ENCODE data around the gene KYNU. TPM values are rescaled to one million over a fixed set of nuclear protein-coding genes. Genes with fewer than 3 reads are reported as not detected.

The KYNU gene
- total RNA-seq = 1 to 10 TPM in 1 of 5 donors, under 1 TPM in 3, not detected in 1; 0.30 to 1.8 (median 0.77) TPM
- total RNA-seq (2013) = 1.1 TPM
- total RNA-seq = 0.06 to 50.6 (median 0.59) reads per million in 29 experiments

GRCh38 chr2:142877216-142877838, at the start of gene KYNU:
Gene KYNU, plus strand, starts transcription at chr2:142877664. Its CDS starts 7,704 bp downstream, at chr2:142885368.
- Mint-ChIP-seq H3K4me1 (no peaks in the 10 kb centered on the region), H3K9me3 (peaks cover 0 to 5% (median 0%) of the 10 kb centered on the region in 3 donors), H3K36me3 (no peaks in the 10 kb centered on the region), H3K27ac (no peak within 1 kb of the TSS), H3K4me3 (no peak within 1 kb of the TSS), H3K27me3 (peaks cover 0 to 6% of the 10 kb centered on the region in 2 donors)
- Histone ChIP-seq H3K36me3 (ENCODE audit: control insufficient read depth in 2 of 2, extremely low read depth in 1 of 2, insufficient read depth in 1 of 2, low read length in 1 of 2) (no peaks in the 10 kb centered on the region), H3K9me3 (no peaks in the 10 kb centered on the region), H3K27me3 (replicated peaks in 1 of 2; ENCODE audit: control insufficient read depth in 2 of 2, extremely low read depth in 1 of 2, insufficient read depth in 2 of 2, low read length in 1 of 2) (no peaks in the 10 kb centered on the region), H3K4me1 (ENCODE audit: control insufficient read depth in 1 of 2, extremely low read depth in 1 of 2, insufficient read depth in 2 of 2, low read length in 2 of 2) (no peaks in the 10 kb centered on the region), H3K27ac (ENCODE audit: low read length) (no peak within 1 kb of the TSS), H3K4me3 (ENCODE audit: control insufficient read depth in 1 of 2, extremely low read depth in 1 of 2, low read length in 1 of 2) (no peak within 1 kb of the TSS)
- peak in 1 of 35 experiments; percentile 4 for DNase-seq
- ChIA-PET POLR2A (no interaction called here), CTCF (interaction anchor here in 1 of 2 donors (0.5 kb wide), 1 partner anchor 464 kb away, joined by 3 read pairs; no protein-coding TSS in a partner anchor)
- no CpG with 5 or more reads among the region's 2 CpGs for WGBS (ENCODE audit: insufficient coverage)
- no peak for ATAC-seq (replicated peaks in 1 of 4)

- H3K4me3 Mint-ChIP-seq = no peak overlapping the region
- H3K27ac ChIP-seq (ENCODE audit: low read length) = no peak overlapping the region
- no peaks in the 10 kb centered on the region for H3K36me3 ChIP-seq (ENCODE audit: control insufficient read depth in 2 of 2, extremely low read depth in 1 of 2, insufficient read depth in 1 of 2, low read length in 1 of 2)
- no peak for DNase-seq
- CTCF ChIA-PET = no interaction called here
- no peaks in the 10 kb centered on the region for H3K27me3 ChIP-seq (replicated peaks in 1 of 2; ENCODE audit: control insufficient read depth in 2 of 2, extremely low read depth in 1 of 2, insufficient read depth in 2 of 2, low read length in 1 of 2)
- no peaks in the 10 kb centered on the region for H3K27me3 Mint-ChIP-seq
- H3K4me1 Mint-ChIP-seq = no peaks in the 10 kb centered on the region
- no peak for ATAC-seq (replicated peaks in 1 of 4)
- H3K9me3 ChIP-seq = no peaks in the 10 kb centered on the region
- no peaks in the 10 kb centered on the region for H3K4me1 ChIP-seq (ENCODE audit: control insufficient read depth in 1 of 2, extremely low read depth in 1 of 2, insufficient read depth in 2 of 2, low read length in 2 of 2)
- no CpG with 5 or more reads among the region's 1 CpG for WGBS (ENCODE audit: insufficient coverage)
- H3K4me3 ChIP-seq (ENCODE audit: control insufficient read depth in 1 of 2, extremely low read depth in 1 of 2, low read length in 1 of 2) = no peak overlapping the region
- H3K36me3 Mint-ChIP-seq = no peaks in the 10 kb centered on the region
- POLR2A ChIA-PET = interaction anchor here in 1 of 2 donors (0.7 kb wide), 1 partner anchor 142 kb away, joined by 3 read pairs; no protein-coding TSS in a partner anchor
- no peak overlapping the region for H3K27ac Mint-ChIP-seq
- no peaks in the 10 kb centered on the region for H3K9me3 Mint-ChIP-seq
These were observed 43.4 kb upstream of the KYNU start for GRCh38 chr2:142834021-142834420.

DNA sequence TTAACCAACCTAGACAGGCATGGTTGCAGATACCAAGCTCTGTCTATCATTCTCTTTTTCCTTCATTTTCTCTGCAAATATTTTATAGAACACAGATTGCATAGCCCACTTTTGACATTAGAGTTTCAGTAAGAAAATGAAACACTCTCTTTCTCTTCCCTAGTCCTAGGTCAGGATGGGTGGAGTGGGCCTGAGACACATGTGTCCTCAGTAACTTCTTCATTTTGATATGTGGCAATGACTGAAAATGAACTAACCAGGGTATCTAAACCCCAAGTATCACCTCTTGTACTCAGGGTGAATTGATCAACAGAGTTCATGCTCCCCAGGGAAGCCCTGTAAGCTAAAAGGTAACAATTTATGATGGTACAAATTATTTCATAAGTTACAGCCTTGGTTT, 37.0 kb upstream of the KYNU start:
- Mint-ChIP-seq H3K9me3 (no peaks in the 10 kb centered on the region), H3K36me3 (no peaks in the 10 kb centered on the region), H3K27ac (no peak overlapping the region), H3K4me1 (no peaks in the 10 kb centered on the region), H3K4me3 (no peak overlapping the region), H3K27me3 (no peaks in the 10 kb centered on the region)
- H3K27ac ChIP-seq (ENCODE audit: low read length) = no peak overlapping the region
- no peak for DNase-seq
- H3K4me3 ChIP-seq (ENCODE audit: control insufficient read depth in 1 of 2, extremely low read depth in 1 of 2, low read length in 1 of 2) = no peak overlapping the region
- no peaks in the 10 kb centered on the region for H3K36me3 ChIP-seq (ENCODE audit: control insufficient read depth in 2 of 2, extremely low read depth in 1 of 2, insufficient read depth in 1 of 2, low read length in 1 of 2)
- H3K27me3 ChIP-seq (replicated peaks in 1 of 2; ENCODE audit: control insufficient read depth in 2 of 2, extremely low read depth in 1 of 2, insufficient read depth in 2 of 2, low read length in 1 of 2) = no peaks in the 10 kb centered on the region
- ChIA-PET CTCF (interaction anchor here in 1 of 2 donors (0.7 kb wide), 1 partner anchor 442 kb away, joined by 3 read pairs; no protein-coding TSS in a partner anchor), POLR2A (no interaction called here)
- H3K4me1 ChIP-seq (ENCODE audit: control insufficient read depth in 1 of 2, extremely low read depth in 1 of 2, insufficient read depth in 2 of 2, low read length in 2 of 2) = no peaks in the 10 kb centered on the region
- no peaks in the 10 kb centered on the region for H3K9me3 ChIP-seq
- no peak for ATAC-seq (replicated peaks in 1 of 4)

- CTCF ChIA-PET = no interaction called here
- H3K27me3 Mint-ChIP-seq = no peaks in the 10 kb centered on the region
- Histone ChIP-seq H3K36me3 (ENCODE audit: control insufficient read depth in 2 of 2, extremely low read depth in 1 of 2, insufficient read depth in 1 of 2, low read length in 1 of 2) (no peaks in the 10 kb centered on the region), H3K9me3 (no peaks in the 10 kb centered on the region), H3K4me1 (ENCODE audit: control insufficient read depth in 1 of 2, extremely low read depth in 1 of 2, insufficient read depth in 2 of 2, low read length in 2 of 2) (no peaks in the 10 kb centered on the region), H3K27ac (ENCODE audit: low read length) (no peak overlapping the region), H3K4me3 (ENCODE audit: control insufficient read depth in 1 of 2, extremely low read depth in 1 of 2, low read length in 1 of 2) (no peak overlapping the region), H3K27me3 (replicated peaks in 1 of 2; ENCODE audit: control insufficient read depth in 2 of 2, extremely low read depth in 1 of 2, insufficient read depth in 2 of 2, low read length in 1 of 2) (no peaks in the 10 kb centered on the region)
- H3K36me3 Mint-ChIP-seq = no peaks in the 10 kb centered on the region
- H3K4me1 Mint-ChIP-seq = no peaks in the 10 kb centered on the region
- POLR2A ChIA-PET = no interaction called here
- no peak overlapping the region for H3K4me3 Mint-ChIP-seq
- DNase-seq (no peak), ATAC-seq (replicated peaks in 1 of 4) (no peak)
- no peaks in the 10 kb centered on the region for H3K9me3 Mint-ChIP-seq
- H3K27ac Mint-ChIP-seq = no peak overlapping the region
- no CpG with 5 or more reads among the region's 2 CpGs for WGBS (ENCODE audit: insufficient coverage)
These were observed 35.7 kb upstream of the KYNU start for GRCh38 chr2:142841788-142842187.

DNA sequence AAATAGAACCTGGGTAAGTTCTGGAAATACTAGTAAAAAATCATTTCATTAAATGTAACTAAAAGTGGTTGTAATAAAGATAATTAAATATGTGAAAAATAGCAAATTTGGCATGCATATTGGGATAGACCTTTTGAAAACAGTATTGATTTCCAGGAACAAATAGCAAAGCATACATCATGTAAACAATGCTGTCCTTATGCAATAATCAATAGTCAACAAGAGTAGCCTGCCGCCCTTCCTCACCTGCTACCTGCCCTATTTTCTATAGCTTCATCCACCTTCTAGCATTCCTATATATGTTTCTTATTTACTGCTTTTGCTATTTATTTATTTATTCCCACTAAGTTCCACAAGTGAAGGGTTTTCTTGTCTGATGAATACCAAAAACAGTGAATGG, 35.1 kb upstream of the KYNU start:
- ATAC-seq (replicated peaks in 1 of 4) (no peak), DNase-seq (no peak)
- Histone ChIP-seq H3K36me3 (ENCODE audit: control insufficient read depth in 2 of 2, extremely low read depth in 1 of 2, insufficient read depth in 1 of 2, low read length in 1 of 2) (no peaks in the 10 kb centered on the region), H3K4me1 (ENCODE audit: control insufficient read depth in 1 of 2, extremely low read depth in 1 of 2, insufficient read depth in 2 of 2, low read length in 2 of 2) (no peaks in the 10 kb centered on the region), H3K27me3 (replicated peaks in 1 of 2; ENCODE audit: control insufficient read depth in 2 of 2, extremely low read depth in 1 of 2, insufficient read depth in 2 of 2, low read length in 1 of 2) (no peaks in the 10 kb centered on the region), H3K27ac (ENCODE audit: low read length) (no peak overlapping the region), H3K9me3 (no peaks in the 10 kb centered on the region), H3K4me3 (ENCODE audit: control insufficient read depth in 1 of 2, extremely low read depth in 1 of 2, low read length in 1 of 2) (no peak overlapping the region)
- no peaks in the 10 kb centered on the region for H3K27me3 Mint-ChIP-seq
- ChIA-PET POLR2A (no interaction called here), CTCF (no interaction called here)
- WGBS (ENCODE audit: insufficient coverage) = no CpG with 5 or more reads among the region's 1 CpG
- H3K4me1 Mint-ChIP-seq = no peaks in the 10 kb centered on the region
- no peak overlapping the region for H3K4me3 Mint-ChIP-seq
- no peaks in the 10 kb centered on the region for H3K9me3 Mint-ChIP-seq
- H3K27ac Mint-ChIP-seq = no peak overlapping the region
- H3K36me3 Mint-ChIP-seq = no peaks in the 10 kb centered on the region

GRCh38 chr2:142843731-142844130, 33.7 kb upstream of the KYNU start:
- POLR2A ChIA-PET = no interaction called here
- H3K4me1 ChIP-seq (ENCODE audit: control insufficient read depth in 1 of 2, extremely low read depth in 1 of 2, insufficient read depth in 2 of 2, low read length in 2 of 2) = no peaks in the 10 kb centered on the region
- WGBS (ENCODE audit: insufficient coverage) = no CpG with 5 or more reads among the region's 2 CpGs
- no peak for ATAC-seq (replicated peaks in 1 of 4)
- H3K4me3 ChIP-seq (ENCODE audit: control insufficient read depth in 1 of 2, extremely low read depth in 1 of 2, low read length in 1 of 2) = no peak overlapping the region
- no peaks in the 10 kb centered on the region for H3K36me3 ChIP-seq (ENCODE audit: control insufficient read depth in 2 of 2, extremely low read depth in 1 of 2, insufficient read depth in 1 of 2, low read length in 1 of 2)
- no peaks in the 10 kb centered on the region for H3K4me1 Mint-ChIP-seq
- no peaks in the 10 kb centered on the region for H3K9me3 ChIP-seq
- H3K27ac ChIP-seq (ENCODE audit: low read length) = no peak overlapping the region
- no peaks in the 10 kb centered on the region for H3K9me3 Mint-ChIP-seq
- no peaks in the 10 kb centered on the region for H3K27me3 Mint-ChIP-seq
- no peak overlapping the region for H3K4me3 Mint-ChIP-seq
- CTCF ChIA-PET = no interaction called here
- DNase-seq = no peak
- H3K27me3 ChIP-seq (replicated peaks in 1 of 2; ENCODE audit: control insufficient read depth in 2 of 2, extremely low read depth in 1 of 2, insufficient read depth in 2 of 2, low read length in 1 of 2) = no peaks in the 10 kb centered on the region
- H3K27ac Mint-ChIP-seq = no peak overlapping the region
- H3K36me3 Mint-ChIP-seq = no peaks in the 10 kb centered on the region

Measured in T-cell (primary cell).